Activated T-cell treated with anti-CD3 and anti-CD28 coated beads for 1 hour (primary cell): ENCODE measurements around the gene ST6GAL1.

ENCODE experiments used
- DNase-seq: peaks from one replicate; pipeline ENCODE4 v3.0.0-alpha.2; 2020; ENCODE audit warnings: low read depth

The ST6GAL1 gene

DNA sequence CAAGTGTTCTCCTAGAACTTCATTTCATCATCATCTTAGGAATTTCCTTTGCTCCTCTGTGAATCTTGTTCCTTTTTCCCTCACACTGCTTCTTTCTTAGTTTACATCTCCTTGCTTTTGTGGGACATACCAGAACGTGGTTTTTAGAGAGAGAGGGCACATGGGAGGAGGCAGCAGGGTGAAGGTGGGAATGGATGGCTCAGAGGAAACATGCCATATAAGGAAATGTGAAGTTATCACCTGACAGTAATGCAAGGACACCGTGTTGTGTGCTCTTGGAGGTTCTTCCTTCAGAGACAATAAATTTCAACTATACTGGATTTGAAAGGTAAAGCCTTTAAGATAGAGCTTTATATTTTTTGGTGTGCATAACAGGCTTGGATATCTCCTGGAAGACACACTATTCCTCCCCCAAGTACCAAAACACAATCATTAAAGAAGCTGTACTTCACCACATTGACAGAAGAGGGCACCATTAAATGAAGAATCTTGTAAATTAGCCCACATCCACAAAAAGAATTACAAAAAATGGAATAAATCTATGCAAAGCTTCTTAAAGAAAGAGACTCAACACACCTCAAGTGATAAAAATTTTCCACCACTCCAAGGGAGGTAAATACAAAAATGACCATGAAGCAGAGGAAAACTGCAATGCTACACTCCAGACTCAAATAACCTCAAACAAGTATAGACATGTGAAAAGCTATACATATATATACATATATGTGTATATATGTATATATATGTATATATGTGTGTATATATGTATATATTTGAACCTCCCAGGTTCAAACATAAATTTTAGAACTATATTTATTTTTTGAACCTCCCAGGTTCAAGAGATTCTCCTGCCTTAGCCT, 182.8 kb downstream of the ST6GAL1 start:
- DNase-seq: no peak

- no peak for DNase-seq
Measured at GRCh38 chr3:187114511-187114910, 184.2 kb downstream of the ST6GAL1 start.

DNA sequence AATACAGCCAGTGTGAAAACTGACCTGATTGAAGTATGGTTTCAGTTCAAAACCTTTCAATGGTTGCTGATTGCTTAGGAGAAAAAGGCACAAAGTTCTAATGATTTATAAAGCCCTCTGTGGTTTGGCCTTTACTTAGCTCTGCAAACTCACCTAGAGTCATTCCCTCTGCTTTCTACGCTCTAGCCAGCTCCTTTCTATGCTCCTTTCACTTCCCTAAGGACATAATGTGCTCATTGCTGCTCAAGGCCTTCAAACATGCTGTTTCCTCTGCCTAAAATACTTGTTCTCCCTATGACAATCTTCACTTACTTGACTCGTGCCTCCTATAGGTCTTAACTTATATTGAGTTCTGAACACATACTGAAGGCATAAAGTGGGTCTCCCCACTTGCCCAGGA, 190.0 kb downstream of the ST6GAL1 start:
- DNase-seq: no peak

GRCh38 chr3:187122261-187122660, 191.9 kb downstream of the ST6GAL1 start:
- DNase-seq: no peak

- no peak for DNase-seq
Measured at GRCh38 chr3:187125319-187126031, 195.1 kb downstream of the ST6GAL1 start.
